ENCODE results near the gene TSPAN11. TPM values are rescaled to one million over a fixed set of nuclear protein-coding genes. Genes with fewer than 3 reads are reported as not detected.

The TSPAN11 gene
- total RNA-seq, 4 donors from 2014 or later: 0.18 to 12.4 (median 1.5) TPM

GRCh38 chr12:31002999-31003398 is 76.5 kb downstream of the TSPAN11 start:
- TF ChIP-seq POLR2A (IDR thresholded peaks at IDR 0.05) (no peak), CTCF (IDR thresholded peaks at IDR 0.05) (no peak)
- Histone ChIP-seq H3K9me3 (no peaks in the 10 kb centered on the region), H3K4me3 (no peak overlapping the region), H3K36me3 (no peaks in the 10 kb centered on the region), H3K27ac (no peak overlapping the region), H3K27me3 (no peaks in the 10 kb centered on the region), H3K4me1 (no peaks in the 10 kb centered on the region)
- DNase-seq: peak in 1 of 3 donors; percentile 10

GRCh38 chr12:31003861-31004640 is 77.5 kb downstream of the TSPAN11 start:
- H3K4me1 ChIP-seq: no peaks in the 10 kb centered on the region
- H3K36me3 ChIP-seq: no peaks in the 10 kb centered on the region
- H3K27me3 ChIP-seq: no peaks in the 10 kb centered on the region
- no peak for TF ChIP-seq POLR2A (IDR thresholded peaks at IDR 0.05)
- TF ChIP-seq CTCF (IDR thresholded peaks at IDR 0.05): no peak
- H3K27ac ChIP-seq: no peak overlapping the region
- DNase-seq: peak in 2 of 3 donors; percentile 19 to 33
- H3K4me3 ChIP-seq: no peak overlapping the region
- no peaks in the 10 kb centered on the region for H3K9me3 ChIP-seq

GRCh38 chr12:31004666-31005065 is 78.1 kb downstream of the TSPAN11 start:
- H3K27me3 ChIP-seq: no peaks in the 10 kb centered on the region
- TF ChIP-seq POLR2A (IDR thresholded peaks at IDR 0.05) (no peak), CTCF (IDR thresholded peaks at IDR 0.05) (no peak)
- H3K36me3 ChIP-seq: no peaks in the 10 kb centered on the region
- H3K9me3 ChIP-seq: no peaks in the 10 kb centered on the region
- H3K4me1 ChIP-seq: no peaks in the 10 kb centered on the region
- H3K4me3 ChIP-seq: no peak overlapping the region
- peak in 2 of 3 donors; percentile 15 to 34 for DNase-seq
- no peak overlapping the region for H3K27ac ChIP-seq

GRCh38 chr12:31005256-31005943 is 78.9 kb downstream of the TSPAN11 start:
- Histone ChIP-seq H3K27ac (no peak overlapping the region), H3K4me3 (no peak overlapping the region), H3K27me3 (no peaks in the 10 kb centered on the region), H3K9me3 (no peaks in the 10 kb centered on the region), H3K36me3 (no peaks in the 10 kb centered on the region), H3K4me1 (no peaks in the 10 kb centered on the region)
- peak in 2 of 3 donors; percentile 25 to 40 for DNase-seq
- TF ChIP-seq POLR2A (IDR thresholded peaks at IDR 0.05): no peak
- no peak for TF ChIP-seq CTCF (IDR thresholded peaks at IDR 0.05)

GRCh38 chr12:31005944-31006361 is 79.4 kb downstream of the TSPAN11 start:
- TF ChIP-seq CTCF (IDR thresholded peaks at IDR 0.05): no peak
- TF ChIP-seq POLR2A (IDR thresholded peaks at IDR 0.05): no peak
- no peak overlapping the region for H3K4me3 ChIP-seq
- DNase-seq: peak in 2 of 3 donors; percentile 29 to 39

More at GRCh38 chr12:31005944-31006361, 79.4 kb downstream of the TSPAN11 start:
- no peaks in the 10 kb centered on the region for H3K4me1 ChIP-seq
- H3K36me3 ChIP-seq: no peaks in the 10 kb centered on the region
- H3K27me3 ChIP-seq: no peaks in the 10 kb centered on the region
- H3K27ac ChIP-seq: no peak overlapping the region
- H3K9me3 ChIP-seq: no peaks in the 10 kb centered on the region
